Measurements from ENCODE around the gene PDIA5.

GRCh38 chr3:123083383-123084124 lies 16.7 kb downstream of the PDIA5 start:
- no peak for TF ChIP-seq CTCF (IDR thresholded peaks at IDR 0.05)
- TF ChIP-seq EZH2 (IDR thresholded peaks at IDR 0.05; ENCODE audit: borderline replicate concordance, insufficient read depth, low read depth, low read length, poor library complexity, severe bottlenecking), result no peak
